Limb (tissue), 2 donors: ENCODE measurements around the gene TEX36.
"Not testable (repeated sequence)": the region's sequence is repeated elsewhere in the genome, so short reads cannot be mapped to it uniquely, and the experiment has no call there.

Source experiments
- DNase-seq, 2 donors: peaks; one replicate each; pipeline ENCODE4 v3.0.0-alpha.2; 2016; ENCODE audit errors: extremely low spot score in 2 of 2

TEX36 gene

DNA sequence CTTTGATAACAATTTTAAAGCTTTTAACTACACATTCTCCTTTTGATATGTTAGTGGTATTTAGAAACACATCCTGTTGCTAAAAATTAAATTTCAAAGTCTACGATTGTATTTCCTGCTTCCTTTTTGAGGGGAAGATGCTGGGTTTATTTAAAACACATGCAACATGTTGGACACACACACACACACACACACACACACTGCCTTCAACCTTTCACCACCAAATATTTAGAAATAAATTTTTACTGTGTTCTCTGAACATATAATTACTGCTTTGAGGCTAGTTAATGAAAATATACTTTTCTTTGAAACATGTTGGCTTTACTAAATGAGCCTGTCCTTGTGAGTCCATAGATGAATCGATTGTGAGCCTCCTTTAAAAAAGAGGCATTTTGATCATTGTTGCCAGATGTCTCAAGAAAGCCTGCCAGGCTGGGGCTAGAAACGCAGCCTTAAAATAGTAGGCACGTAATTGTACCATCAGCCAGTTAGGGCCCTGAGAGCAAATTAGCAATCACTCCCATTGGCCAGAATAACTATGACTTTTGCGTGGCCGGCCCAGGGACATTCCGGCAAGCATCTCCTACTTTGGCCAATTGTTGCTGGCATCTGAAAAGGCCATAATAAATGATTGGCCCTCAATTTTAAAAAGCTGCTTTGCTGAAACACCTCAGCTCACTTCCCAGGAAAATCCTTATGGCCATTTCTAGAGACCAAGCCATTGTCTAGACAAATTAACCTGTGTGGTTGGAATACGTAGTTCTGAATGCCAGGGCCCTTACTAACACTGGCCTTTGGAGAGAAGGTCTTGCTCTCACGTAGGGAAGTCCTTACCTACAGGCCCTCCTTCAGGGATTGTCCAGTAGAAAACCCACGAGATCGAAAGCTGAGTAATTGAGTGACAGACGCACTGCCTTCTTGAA is 9.9 kb upstream of the TEX36 start:
- DNase-seq = no peak

DNA sequence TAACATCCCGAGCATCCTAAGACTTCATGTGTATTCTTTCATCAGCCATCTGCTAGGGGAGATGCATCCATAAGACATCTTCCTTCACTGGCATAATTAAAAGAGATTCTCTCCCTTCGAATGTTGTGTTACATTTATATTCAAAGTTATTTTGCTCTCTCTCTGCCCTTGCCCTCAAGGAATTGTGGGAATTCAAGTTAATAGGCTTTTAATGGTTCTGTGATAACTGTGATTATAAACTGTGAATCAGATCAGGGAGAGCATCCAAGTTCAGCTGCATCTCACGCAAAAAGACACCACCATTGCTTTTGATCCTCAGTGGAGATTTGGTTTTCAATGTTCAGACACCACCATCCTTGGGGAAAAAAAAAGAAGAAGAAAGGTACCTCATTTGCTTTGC is 9.2 kb upstream of the TEX36 start:
- DNase-seq = no peak

DNA sequence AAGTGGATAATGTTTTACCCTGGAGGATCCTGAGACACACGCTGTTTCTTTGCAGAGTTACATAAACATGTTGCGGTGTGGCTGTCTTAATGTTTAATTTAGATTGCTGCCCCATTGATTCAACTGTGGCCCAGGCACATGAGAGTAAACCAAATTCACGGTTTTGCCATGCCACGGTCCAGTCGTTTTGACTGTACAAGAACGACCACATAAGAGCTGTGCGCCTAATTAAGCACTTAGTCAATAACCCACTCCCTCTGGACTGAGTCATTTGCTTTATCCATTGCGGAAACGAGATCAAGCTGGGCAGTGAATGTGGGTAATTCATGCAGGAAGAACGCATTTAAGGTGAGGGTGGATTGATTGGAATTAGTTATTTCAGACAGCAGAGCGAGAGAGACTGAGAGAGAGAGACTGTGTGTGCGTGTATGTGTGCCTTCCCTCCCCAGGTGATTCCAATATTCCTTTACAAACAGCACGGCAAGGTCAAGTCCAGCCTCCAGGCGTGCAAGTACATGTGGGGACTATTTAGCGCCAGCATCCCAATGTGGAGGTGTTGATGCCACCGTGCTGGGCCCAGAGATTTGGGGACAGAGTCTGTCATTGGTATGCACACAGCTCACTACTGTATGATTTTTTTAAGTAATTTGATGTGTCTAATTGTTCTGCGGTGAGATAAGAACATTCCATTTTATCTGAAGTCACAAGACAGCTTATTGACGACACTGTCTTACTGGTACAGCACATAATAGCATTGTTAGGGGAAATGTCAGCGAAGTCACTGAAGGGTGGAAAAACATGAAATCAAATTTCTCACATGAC is 8.4 kb upstream of the TEX36 start:
- DNase-seq = no peak

DNA sequence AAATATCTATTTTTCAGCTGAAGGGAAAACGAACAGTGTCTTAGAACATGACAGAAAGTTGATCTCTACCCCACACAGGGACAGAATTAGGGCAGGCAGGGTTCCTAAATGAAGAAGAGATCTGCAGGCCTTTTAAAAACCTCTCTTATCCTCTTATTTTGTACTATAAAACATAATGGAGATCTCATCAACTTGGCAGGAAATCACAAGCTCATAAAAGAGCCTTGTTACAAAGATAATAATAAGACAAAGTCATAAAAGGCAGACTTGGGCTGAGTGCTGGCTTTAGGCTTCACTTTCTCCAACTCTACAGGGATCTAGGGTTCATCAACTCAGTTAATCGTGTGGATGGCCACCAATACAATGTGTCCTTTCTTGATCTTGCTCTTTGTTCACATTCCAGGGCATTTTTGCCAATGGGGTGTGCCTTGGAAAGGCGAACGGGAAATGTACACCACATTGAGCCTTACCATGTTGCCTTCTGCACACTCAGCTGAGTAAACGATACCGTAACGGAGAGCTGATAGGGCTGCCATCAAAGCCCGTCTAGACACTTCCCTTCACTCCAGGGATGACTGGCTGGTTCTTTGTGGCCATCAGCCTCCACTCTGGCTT is 7.1 kb upstream of the TEX36 start:
- DNase-seq = no peak

DNA sequence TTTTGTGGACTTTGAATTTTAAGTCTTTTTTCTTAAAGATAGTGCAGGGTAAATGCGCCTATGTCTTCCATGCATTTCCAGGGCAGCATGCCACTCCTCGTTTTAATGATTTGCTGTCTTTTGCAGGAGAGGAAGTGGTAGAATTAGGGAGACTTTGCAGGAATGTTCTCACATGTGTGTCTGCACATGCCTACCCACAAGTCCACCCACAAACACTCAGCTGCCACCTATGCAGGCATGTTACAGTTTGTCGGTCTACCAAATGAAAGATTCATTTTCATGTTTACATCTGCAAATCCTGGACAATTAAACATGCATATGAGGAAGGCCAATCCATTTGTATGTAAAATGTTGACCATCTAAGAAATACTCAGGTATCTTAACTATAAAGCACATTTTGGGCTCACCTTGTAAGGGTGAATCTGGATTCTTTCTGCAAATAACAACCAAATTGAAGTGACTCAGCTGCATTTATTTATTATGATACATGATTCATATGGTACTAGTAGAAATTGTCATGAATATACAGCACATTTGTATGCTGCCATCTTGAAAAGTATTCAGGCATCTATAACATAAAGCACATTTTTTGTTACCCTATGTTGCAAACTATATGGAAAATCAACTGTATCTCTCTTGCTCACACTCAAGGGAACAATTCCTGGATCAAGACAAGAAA is 4.7 kb upstream of the TEX36 start:
- DNase-seq = no peak

DNA sequence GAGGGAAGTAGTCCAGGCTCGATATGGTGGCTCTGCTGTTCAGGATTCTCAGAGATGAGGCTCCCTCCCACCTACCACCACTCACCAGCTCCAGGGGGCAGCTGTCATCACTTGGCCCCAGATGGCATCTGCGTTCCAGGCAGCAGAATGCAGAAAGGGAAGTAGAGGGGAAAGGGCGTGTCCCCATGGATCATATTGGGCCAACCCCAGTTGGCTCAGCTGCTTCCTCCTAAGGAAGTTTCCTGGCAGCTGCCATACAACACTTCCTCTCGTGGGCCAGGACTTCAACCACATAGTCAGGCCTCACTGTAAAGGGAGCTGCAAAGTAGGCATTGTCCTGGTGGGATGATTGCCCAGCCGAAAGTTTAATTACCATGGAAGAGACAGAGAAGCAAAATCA is 1.6 kb upstream of the TEX36 start:
- DNase-seq = no peak

DNA sequence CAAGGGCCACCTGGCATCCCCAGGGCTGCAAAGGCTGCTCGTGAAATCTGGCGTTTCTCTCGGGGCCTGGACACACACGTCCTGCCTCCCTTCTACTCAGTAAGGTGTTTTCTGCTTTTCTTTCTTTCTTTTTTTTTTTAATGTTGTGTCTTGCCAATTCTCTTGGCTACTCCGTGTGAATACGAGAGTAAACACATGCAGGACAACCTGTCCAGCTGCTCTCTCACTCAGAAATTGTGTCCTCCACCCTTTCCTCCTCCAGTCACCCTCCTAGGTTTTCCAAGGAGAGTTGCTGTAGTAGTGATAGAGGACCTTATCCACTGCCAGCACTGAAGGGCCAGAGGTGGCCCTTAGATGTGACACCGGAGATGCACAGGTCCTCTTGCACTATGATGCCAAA is 858 bp upstream of the TEX36 start:
- DNase-seq = no peak

DNA sequence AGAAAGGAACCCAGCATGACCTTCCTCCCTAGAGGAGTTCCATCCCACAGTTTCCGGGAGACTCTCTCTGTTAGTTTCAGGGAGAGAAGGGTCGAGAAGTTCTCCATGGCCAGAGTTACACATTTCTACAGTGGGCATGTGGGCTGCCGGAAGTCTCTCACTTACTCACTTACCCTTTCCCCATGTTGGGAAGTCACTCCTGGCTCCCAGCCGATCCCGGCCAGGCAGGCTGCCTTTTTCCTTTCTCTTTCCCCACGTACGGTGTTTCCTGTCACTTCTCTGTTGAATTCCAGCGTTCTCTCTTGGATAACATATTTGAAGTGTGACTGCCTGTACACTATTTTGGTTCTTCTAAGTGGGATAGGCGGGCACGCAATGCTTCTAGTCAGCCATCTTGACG is 3.5 kb downstream of the TEX36 start:
- no peak for DNase-seq

DNA sequence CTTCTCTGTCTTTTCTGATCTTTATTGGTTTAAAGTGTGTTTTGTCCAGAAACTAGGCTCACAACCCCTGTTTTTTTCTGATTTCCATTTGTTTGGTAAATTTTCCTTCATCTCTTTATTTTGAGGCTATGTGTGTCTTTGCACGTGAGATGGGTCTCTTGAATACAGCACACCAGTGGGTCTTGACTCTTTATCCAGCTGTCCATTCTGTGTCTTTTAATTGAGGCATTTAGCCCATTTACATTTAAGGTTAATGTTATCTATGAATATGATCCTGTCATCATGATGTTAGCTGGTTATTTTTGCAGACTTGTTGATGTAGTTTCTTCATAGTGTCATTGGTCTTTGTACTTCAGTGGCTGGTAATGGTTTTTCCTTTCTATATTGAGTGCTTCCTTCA is 10.1 kb downstream of the TEX36 start:
- DNase-seq = no peak

DNA sequence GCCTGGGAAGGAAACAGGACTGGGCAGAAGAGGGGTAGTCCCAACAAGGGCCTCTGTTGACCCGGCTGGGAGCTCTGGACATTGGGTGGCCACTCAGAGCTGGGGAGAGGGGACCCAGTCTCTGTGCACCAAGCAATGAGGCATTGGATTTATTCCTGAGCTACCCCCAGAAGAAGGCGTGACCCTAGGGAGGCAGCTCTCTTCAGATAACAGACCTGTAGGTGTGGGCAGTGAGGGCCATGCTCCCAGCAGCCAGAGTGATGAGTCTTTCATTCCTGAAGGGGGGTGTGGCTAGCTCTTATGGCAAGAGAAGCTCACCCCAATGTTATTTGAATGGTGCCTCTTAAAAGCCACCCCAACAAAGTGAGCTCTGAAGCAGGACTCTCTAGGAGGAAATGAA is 20.4 kb downstream of the TEX36 start:
- DNase-seq = no peak

DNA sequence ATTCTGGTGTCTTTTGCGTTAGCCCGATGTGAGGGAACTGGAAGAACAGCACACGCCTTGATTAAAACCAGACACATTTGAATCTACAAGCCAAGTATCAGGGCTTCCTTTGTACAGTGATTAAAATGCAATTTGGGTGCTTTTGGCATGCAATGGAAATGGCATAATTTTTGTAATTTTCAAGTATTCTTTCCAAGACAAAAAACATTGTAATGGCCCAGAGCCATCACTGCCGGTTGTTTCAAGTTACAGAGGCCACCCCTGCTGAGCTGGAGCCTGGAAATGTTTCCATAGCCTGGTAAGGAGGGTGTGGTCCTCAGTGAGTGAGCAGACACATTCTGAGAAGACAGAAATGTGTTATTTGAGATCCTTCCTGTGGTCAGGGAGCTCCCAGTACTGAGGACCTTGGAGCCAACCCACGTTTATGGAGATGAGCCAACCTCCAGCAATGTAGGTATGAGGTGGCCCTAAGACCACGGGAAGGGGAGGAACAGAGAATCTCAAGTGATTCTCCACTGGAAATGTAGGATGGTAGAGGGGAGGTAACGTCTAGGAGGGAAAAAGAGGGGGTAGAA is 20.9 kb downstream of the TEX36 start:
- peak; percentile 59 to 72 for DNase-seq

DNA sequence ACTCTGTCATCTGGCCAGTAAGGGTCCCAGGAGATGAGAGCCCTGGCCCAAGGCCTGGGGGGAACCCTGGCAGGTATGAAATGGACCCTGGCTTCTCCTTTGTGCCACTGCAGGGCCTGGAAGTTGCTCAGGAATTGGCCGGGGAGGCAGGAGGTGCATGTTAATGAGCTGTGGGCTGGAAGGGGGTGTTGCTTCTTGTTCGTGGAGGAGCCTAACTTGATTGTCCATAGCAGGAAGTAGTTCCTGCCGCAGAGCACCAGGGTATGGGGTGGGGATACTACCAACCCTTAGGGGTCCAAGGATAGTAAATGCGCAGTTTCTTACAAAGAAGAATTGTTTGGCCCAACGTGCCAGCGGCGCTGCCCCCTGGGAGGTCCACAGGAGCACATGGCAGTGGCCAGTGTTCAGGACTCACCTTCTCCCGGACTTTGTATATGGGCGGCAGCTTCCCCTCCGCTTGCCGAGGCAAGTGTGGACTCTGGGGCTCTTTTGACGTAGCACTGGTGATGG is 21.5 kb downstream of the TEX36 start:
- DNase-seq = no peak

DNA sequence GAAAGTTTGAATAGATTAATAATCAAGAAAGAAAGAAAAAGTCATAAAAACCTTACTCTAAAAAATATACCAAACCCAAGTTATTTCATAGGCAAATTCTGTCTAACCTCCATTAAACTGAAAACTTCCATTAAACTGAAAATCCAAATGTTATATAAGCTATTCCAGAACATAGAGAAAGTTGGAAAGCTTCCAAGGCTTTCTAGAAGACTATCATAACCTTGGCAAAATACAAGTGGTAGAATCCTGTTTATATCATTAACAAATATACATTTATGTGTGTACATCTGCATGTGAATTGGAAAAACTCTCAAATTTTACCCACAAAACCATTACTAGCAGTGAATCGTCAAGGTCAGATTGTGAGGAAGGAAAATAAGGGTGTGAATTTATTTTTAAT is 23.9 kb downstream of the TEX36 start:
- DNase-seq = peak in 1 of 2 donors; percentile 30

DNA sequence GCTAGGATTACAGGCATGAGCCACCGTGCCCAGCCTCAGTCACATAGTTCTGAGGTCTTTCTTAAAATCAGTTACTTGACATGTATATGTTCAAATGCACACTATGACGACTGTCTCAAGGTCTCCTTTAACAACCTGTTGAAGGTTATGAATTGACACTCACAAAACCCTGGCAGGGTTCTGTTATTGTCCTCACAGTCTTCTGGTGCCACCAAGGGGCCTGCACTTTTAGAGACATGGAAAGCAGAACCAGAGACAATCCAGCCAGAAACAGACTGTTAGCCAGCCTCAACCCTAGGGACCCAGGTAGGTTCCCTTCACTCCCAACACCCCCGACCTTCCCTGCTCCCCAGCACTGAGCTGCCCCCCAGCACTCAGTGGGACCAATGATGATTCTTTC is 26.4 kb downstream of the TEX36 start:
- DNase-seq = no peak

DNA sequence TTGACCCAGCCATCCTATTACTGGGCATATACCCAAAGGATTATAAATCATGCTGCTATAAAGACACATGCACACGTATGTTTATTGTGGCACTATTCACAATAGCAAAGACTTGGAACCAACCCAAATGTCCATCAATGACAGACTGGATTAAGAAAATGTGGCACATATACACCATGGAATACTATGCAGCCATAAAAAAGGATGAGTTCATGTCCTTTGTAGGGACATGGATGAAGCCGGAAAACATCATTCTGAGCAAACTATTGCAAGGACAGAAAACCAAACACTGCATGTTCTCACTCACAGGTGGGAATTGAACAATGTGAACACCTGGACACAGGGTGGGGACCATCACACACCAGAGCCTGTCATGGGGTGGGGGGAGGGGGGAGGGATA is 29.9 kb downstream of the TEX36 start:
- not testable (repeated sequence) for DNase-seq

DNA sequence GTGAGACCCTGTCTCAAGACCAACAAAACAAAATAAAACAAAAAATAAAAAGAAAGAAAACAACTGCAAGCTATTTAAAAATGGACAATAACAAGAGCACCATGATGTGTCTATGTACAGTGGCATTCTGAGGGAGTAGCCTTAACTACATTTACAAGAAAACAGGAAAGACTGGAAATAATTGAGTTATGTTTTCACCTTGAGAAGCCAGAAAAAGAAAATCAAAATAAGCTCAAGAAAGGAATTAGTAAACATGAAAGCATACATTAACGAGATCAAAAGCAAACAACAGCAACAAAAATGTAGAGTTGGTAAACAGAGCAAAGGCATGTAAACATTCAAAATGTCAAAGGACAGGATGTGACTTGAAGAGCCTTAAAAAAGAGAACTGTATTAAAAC is 36.7 kb downstream of the TEX36 start:
- no peak for DNase-seq

DNA sequence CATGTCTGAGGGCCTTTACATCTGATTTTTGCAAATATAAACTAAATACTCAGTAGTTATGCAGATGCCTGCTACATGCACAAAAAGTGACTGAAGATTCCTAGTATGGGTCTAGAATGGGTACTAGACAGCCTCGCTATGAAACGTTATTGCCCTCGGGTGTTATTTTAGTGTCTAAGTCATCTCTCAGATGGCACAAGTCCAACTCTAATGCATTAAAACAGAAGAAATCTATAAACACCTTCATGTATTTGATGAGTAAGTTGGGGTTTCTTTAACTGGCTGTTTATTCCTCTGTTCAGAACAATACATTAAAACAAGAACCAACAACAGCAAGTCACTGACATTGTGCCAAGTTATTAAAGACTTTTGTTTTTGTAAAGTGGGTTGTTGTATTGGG is 41.6 kb downstream of the TEX36 start:
- no peak for DNase-seq

DNA sequence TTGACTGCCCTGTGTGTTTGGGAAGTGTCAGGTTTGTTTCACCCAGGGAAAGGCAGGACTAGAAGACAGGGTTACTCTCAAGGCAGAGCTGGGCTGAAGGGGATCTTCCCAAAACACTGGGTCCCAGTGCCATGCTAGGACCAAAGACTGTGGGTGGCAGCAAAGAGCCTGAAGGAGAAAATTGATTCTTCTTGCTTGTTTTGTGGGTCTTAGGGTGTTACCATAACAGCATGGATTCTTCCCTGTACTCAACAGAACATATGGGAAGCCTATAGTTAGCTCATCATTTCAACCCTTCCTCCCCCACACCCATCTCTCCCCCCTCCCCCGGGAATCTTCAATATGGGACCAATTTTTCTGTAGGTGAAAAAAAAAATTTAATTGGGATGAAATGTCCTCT is 42.3 kb downstream of the TEX36 start:
- DNase-seq = no peak

DNA sequence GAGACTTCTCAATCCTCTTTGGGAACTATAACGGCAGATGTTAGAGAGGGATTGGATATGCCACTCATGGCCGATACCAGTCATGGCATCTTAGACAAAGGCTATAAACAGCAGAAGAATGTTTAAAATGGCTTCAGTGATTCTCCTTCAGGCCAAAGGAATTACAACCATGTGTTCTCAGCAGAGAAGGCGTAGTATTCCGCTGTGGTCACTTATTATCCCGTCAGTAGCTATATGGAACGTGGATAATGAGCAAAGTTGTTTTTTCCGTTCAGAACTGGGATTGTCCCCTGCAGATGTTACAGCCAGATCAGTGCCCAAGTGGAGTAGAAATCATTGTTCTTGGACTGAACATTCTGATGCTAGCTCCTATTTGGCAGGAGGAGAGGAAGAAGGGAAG is 43.1 kb downstream of the TEX36 start:
- DNase-seq = peak in 1 of 2 donors; percentile 32

DNA sequence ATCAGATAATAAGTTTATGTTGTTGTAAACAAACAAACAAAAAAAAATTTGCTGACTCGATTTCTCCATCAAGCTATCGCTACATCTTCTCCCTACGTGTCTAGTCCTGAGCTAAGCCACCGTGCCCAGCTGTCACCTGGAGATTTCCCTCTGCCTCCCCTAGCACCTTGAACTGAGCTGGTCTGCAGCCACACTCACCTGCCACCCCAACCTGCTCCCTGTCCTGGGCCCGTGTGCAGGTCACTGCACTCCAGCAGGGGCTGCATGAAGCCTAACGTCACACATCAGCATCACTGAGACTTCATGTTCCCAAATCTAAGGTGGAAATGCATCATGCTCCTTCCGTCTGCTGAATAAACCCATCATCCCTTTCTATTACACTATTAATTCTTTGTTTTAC is 44.4 kb downstream of the TEX36 start:
- no peak for DNase-seq

DNA sequence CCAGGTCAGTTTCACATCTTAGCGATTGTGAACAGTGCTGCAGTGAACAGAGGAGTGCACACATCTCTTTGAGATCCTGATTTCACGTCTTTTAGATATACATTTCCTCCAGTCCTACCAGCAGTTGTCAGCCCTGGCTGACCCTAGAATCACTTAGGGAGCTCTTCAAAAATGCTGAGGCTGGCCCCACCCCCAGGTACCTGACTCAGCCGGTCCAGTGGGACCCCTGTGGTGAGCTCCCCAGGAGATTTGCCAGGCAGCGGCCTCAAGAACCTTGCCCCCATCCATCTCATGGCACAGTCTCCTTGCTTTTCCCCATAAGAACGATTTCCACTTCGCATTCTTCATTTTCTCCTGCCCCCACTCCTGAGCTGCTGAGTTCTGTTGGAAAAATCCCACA is 45.5 kb downstream of the TEX36 start:
- DNase-seq = no peak
